H9 (cell line): ENCODE data around the gene CALCR. TPM values are rescaled to one million over a fixed set of nuclear protein-coding genes. Genes with fewer than 3 reads are reported as not detected.

Experiments
- DNase-seq: peaks from one replicate; pipeline ENCODE4 v3.0.0-alpha.2; 2017
- H2AFZ ChIP-seq: one replicate; pipeline ENCODE4 v1.6.1; 2013; ENCODE audit warnings: mild to moderate bottlenecking, low read length, control low read depth, moderate library complexity
- H2AK5ac ChIP-seq: 2 replicates; pipeline ENCODE4 v1.6.1; 2013; ENCODE audit warnings: low read length, control low read depth, mixed read lengths; ENCODE audit not compliant: insufficient read length
- H2BK120ac ChIP-seq: one replicate; pipeline ENCODE4 v1.6.1; 2013; ENCODE audit warnings: low read depth, mild to moderate bottlenecking, low read length, control low read depth, inconsistent platforms; ENCODE audit not compliant: poor library complexity, severe bottlenecking
- H2BK12ac ChIP-seq: 2 replicates; pipeline ENCODE4 v1.6.1; 2013; ENCODE audit warnings: low read length, control low read depth, mixed read lengths, low read depth; ENCODE audit not compliant: insufficient read length
- H2BK15ac ChIP-seq: 2 replicates; pipeline ENCODE4 v1.6.1; 2013; ENCODE audit warnings: low read depth, low read length, control low read depth
- H2BK20ac ChIP-seq: one replicate; pipeline ENCODE4 v1.6.1; 2013; ENCODE audit warnings: low read depth, mild to moderate bottlenecking, low read length, control low read depth, inconsistent platforms; ENCODE audit not compliant: poor library complexity, severe bottlenecking
- H2BK5ac ChIP-seq: 2 replicates; pipeline ENCODE4 v1.6.1; 2013; ENCODE audit warnings: low read length, control low read depth, mixed read lengths; ENCODE audit not compliant: insufficient read length
- H3K14ac ChIP-seq: 2 replicates; pipeline ENCODE4 v1.6.1; 2013; ENCODE audit warnings: low read length, control low read depth; ENCODE audit not compliant: insufficient read depth
- H3K18ac ChIP-seq: 2 replicates; pipeline ENCODE4 v1.6.1; 2013; ENCODE audit warnings: low read depth, mild to moderate bottlenecking, mixed read lengths, low read length, control low read depth; ENCODE audit not compliant: insufficient read length
- H3K23ac ChIP-seq: 2 replicates; pipeline ENCODE4 v1.6.1; 2013; ENCODE audit warnings: low read length, control low read depth, mixed read lengths, low read depth; ENCODE audit not compliant: insufficient read length
- H3K23me2 ChIP-seq: 2 replicates; pipeline ENCODE4 v1.6.1; 2013; ENCODE audit warnings: low read depth, mild to moderate bottlenecking, mixed read lengths, low read length, control low read depth; ENCODE audit not compliant: insufficient read length, poor library complexity, severe bottlenecking
- H3K27ac ChIP-seq: 2 replicates; pipeline ENCODE4 v1.5.1; 2013; ENCODE audit warnings: low read length, control low read depth, mixed read lengths, low read depth; ENCODE audit not compliant: insufficient read length
- H3K27me3 ChIP-seq: 2 replicates; pipeline ENCODE4 v1.6.1; 2013; ENCODE audit warnings: low read length, control low read depth, inconsistent platforms; ENCODE audit not compliant: insufficient read depth
- H3K4ac ChIP-seq: 2 replicates; pipeline ENCODE4 v1.6.1; 2013; ENCODE audit warnings: low read depth, mild to moderate bottlenecking, control low read depth, inconsistent platforms, low read length, moderate library complexity
- H3K4me1 ChIP-seq: 2 replicates; pipeline ENCODE4 v1.6.1; 2013; ENCODE audit warnings: low read length, control low read depth, inconsistent platforms; ENCODE audit not compliant: insufficient read depth
- H3K4me2 ChIP-seq: 2 replicates; pipeline ENCODE4 v1.6.1; 2013; ENCODE audit warnings: low read length, control low read depth, mixed read lengths; ENCODE audit not compliant: insufficient read length, insufficient read depth
- H3K56ac ChIP-seq: 2 replicates; pipeline ENCODE4 v1.6.1; 2013; ENCODE audit warnings: low read depth, mild to moderate bottlenecking, mixed read lengths, low read length, control low read depth; ENCODE audit not compliant: insufficient read length
- H3K79me1 ChIP-seq: 2 replicates; pipeline ENCODE4 v1.6.1; 2013; ENCODE audit warnings: low read depth, mild to moderate bottlenecking, moderate library complexity, low read length, control low read depth, inconsistent platforms; ENCODE audit not compliant: insufficient read depth, poor library complexity, severe bottlenecking
- H3K79me2 ChIP-seq: 2 replicates; pipeline ENCODE4 v1.6.1; 2013; ENCODE audit warnings: low read length, control low read depth, inconsistent platforms; ENCODE audit not compliant: insufficient read depth
- H3K9ac ChIP-seq: 2 replicates; pipeline ENCODE4 v1.6.1; 2013; ENCODE audit warnings: low read length, control low read depth, mixed read lengths; ENCODE audit not compliant: insufficient read length; ENCODE audit errors: extremely low read depth
- H3K9me3 ChIP-seq: one replicate; pipeline ENCODE4 v1.6.1; 2013; ENCODE audit warnings: low read depth, low read length, inconsistent platforms; ENCODE audit not compliant: control insufficient read depth
- H3T11ph ChIP-seq: one replicate; pipeline ENCODE4 v1.6.1; 2013; ENCODE audit warnings: mild to moderate bottlenecking, low read length, control low read depth, inconsistent platforms
- H4K20me1 ChIP-seq: one replicate; pipeline ENCODE4 v1.6.1; 2013; ENCODE audit not compliant: control insufficient read depth, insufficient read length, insufficient read depth
- H4K5ac ChIP-seq: 2 replicates; pipeline ENCODE4 v1.6.1; 2013; ENCODE audit warnings: low read depth, mild to moderate bottlenecking, mixed read lengths, low read length, control low read depth; ENCODE audit not compliant: insufficient read length
- H4K8ac ChIP-seq: replicated peaks from 2 replicates; pipeline ENCODE4 v1.6.1; 2013; ENCODE audit warnings: low read length, control low read depth, mixed read lengths, low read depth; ENCODE audit not compliant: insufficient read length
- H4K91ac ChIP-seq: 2 replicates; pipeline ENCODE4 v1.6.1; 2013; ENCODE audit warnings: low read depth, mild to moderate bottlenecking, moderate library complexity, mixed read lengths, low read length, control low read depth; ENCODE audit not compliant: insufficient read length
- H3K27ac Mint-ChIP-seq, 3 experiments: 2 replicates in 2 of 3; 3 replicates in 1 of 3; pipeline ENCODE4 v1.8.0; 2020 to 2021; ENCODE audit warnings: mixed read lengths in 3 of 3, mild to moderate bottlenecking in 1 of 3, moderate library complexity in 1 of 3
- H3K27me3 Mint-ChIP-seq: 2 replicates; pipeline ENCODE4 v1.8.0; 2021; ENCODE audit warnings: low read depth, mild to moderate bottlenecking, moderate library complexity, mixed read lengths
- H3K36me3 Mint-ChIP-seq, 3 experiments: 2 replicates in 2 of 3; 3 replicates in 1 of 3; pipeline ENCODE4 v1.8.0; 2020 to 2021; ENCODE audit warnings: low read depth in 3 of 3, mixed read lengths in 3 of 3; ENCODE audit not compliant: insufficient read depth in 1 of 3
- H3K4me1 Mint-ChIP-seq, 2 experiments: 2 replicates each; pipeline ENCODE4 v1.8.0; 2020; ENCODE audit warnings: mixed read lengths in 2 of 2
- H3K4me3 Mint-ChIP-seq, 2 experiments: 2 replicates in 1 of 2; 3 replicates in 1 of 2; pipeline ENCODE4 v1.8.0; 2020 to 2021; ENCODE audit warnings: mild to moderate bottlenecking in 2 of 2, mixed read lengths in 2 of 2, moderate library complexity in 1 of 2
- H3K9me3 Mint-ChIP-seq, 2 experiments: 2 replicates in 1 of 2; 3 replicates in 1 of 2; pipeline ENCODE4 v1.8.0; 2020; ENCODE audit warnings: mild to moderate bottlenecking in 2 of 2, mixed read lengths in 2 of 2, moderate library complexity in 1 of 2
- WGBS: extraction: QIAGEN DNeasy Blood & Tissue Kit; methylation state at CpG from one replicate; pipeline ENCODE4 v1.1.7; 2013; ENCODE audit warnings: missing lambda C conversion rate, low lambda C conversion rate, mixed read lengths; ENCODE audit not compliant: insufficient read length; ENCODE audit errors: extremely low coverage; 5-methylcytosine and 5-hydroxymethylcytosine counted together
- total RNA-seq: library from RNA; stranded (reverse); gene quantifications from 2 replicates; pipeline ENCODE4 v1.2.1, GENCODE V29; 2021
- TF ChIP-seq, protein P1 (sequence below): fragments of 200-600 bp; sonication (generic); conservative IDR thresholded peaks from 3 replicates; pipeline ENCODE4 v1.8.0; 2021; ENCODE audit warnings: antibody characterized with exemption, mild to moderate bottlenecking

CALCR gene
- total RNA-seq, 1 experiment from 2014 or later = 0.52 TPM

DNA sequence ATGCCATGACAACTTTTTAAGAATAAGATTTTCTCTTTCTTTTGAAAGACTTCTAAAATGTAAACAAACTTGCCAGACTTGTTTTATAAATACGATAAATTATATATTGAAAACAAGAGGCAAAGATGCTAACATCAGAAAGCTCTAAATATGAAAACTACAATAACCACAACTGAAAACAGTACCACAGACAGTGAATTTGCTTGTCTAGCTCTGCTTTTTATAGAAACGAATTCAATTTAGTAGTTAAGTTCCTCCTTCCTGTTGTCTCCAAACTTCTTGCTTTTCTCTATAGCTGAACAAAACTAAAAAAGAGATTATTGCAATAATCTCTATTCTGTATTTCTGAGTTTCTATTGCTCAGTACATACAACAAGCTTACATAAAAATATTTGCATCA lies 147.4 kb downstream of the CALCR start:
- Histone ChIP-seq H3K4ac (no peak overlapping the region), H3T11ph (no peak overlapping the region), H2BK15ac (no peak overlapping the region), H3K23ac (no peak overlapping the region), H2BK20ac (no peak overlapping the region), H3K27me3 (no peaks in the 10 kb centered on the region), H2AK5ac (no peak overlapping the region), H4K5ac (no peak overlapping the region), H2BK120ac (no peak overlapping the region), H3K79me2 (no peaks in the 10 kb centered on the region), H3K27ac (no peak overlapping the region), H2BK5ac (no peak overlapping the region), H4K20me1 (no peaks in the 10 kb centered on the region), H4K91ac (no peak overlapping the region), H3K9me3 (no peaks in the 10 kb centered on the region), H4K8ac (no peak overlapping the region), H3K4me2 (no peak overlapping the region), H2AFZ (no peak overlapping the region), H3K18ac (no peak overlapping the region), H3K56ac (no peak overlapping the region), H3K79me1 (no peaks in the 10 kb centered on the region), H2BK12ac (no peak overlapping the region), H3K23me2 (no peaks in the 10 kb centered on the region), H3K4me1 (0 out of 2 replicates have a peak, but pooled peaks cover 2% of the 10 kb centered on the region), H3K14ac (no peak overlapping the region), H3K9ac (no peak overlapping the region)
- TF ChIP-seq, protein P1, sequence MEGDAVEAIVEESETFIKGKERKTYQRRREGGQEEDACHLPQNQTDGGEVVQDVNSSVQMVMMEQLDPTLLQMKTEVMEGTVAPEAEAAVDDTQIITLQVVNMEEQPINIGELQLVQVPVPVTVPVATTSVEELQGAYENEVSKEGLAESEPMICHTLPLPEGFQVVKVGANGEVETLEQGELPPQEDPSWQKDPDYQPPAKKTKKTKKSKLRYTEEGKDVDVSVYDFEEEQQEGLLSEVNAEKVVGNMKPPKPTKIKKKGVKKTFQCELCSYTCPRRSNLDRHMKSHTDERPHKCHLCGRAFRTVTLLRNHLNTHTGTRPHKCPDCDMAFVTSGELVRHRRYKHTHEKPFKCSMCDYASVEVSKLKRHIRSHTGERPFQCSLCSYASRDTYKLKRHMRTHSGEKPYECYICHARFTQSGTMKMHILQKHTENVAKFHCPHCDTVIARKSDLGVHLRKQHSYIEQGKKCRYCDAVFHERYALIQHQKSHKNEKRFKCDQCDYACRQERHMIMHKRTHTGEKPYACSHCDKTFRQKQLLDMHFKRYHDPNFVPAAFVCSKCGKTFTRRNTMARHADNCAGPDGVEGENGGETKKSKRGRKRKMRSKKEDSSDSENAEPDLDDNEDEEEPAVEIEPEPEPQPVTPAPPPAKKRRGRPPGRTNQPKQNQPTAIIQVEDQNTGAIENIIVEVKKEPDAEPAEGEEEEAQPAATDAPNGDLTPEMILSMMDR = no peak
- Mint-ChIP-seq H3K9me3 (peaks cover 0 to 3% of the 10 kb centered on the region in 2 experiments; a peak in 1 of 5 replicates), H3K4me1 (peaks cover 13 to 14% of the 10 kb centered on the region in 2 experiments; a peak in 3 of 4 replicates), H3K36me3 (peaks cover 0 to 7% (median 0%) of the 10 kb centered on the region in 3 experiments; a peak in 2 of 7 replicates), H3K27me3 (no peaks in the 10 kb centered on the region), H3K27ac (no peak overlapping the region), H3K4me3 (no peak overlapping the region)
- no peak for DNase-seq
- WGBS = no CpG with 5 or more reads among the region's 2 CpGs
